Liver (tissue), 9 donors: Measurements from ENCODE around the gene MAFG. TPM values are rescaled to one million over a fixed set of nuclear protein-coding genes. Genes with fewer than 3 reads are reported as not detected.

Source experiments
- DNase-seq: peaks from one replicate; pipeline ENCODE4 v3.0.0-alpha.2; 2017; ENCODE audit warnings: low spot score
- H3K27ac ChIP-seq, 2 donors: one replicate each; pipeline ENCODE4 v1.7.0; 2013; ENCODE audit warnings: inconsistent platforms in 2 of 2, low read length in 2 of 2, control low read depth in 1 of 2, low read depth in 1 of 2, mild to moderate bottlenecking in 1 of 2
- H3K27me3 ChIP-seq, 4 donors: one replicate each; pipeline versions ENCODE4 v1.6.1 to v1.7.0; 2013; ENCODE audit warnings: low read length in 3 of 4, inconsistent platforms in 1 of 4, mild to moderate bottlenecking in 1 of 4, moderate library complexity in 1 of 4; ENCODE audit not compliant: control insufficient read depth in 4 of 4, insufficient read depth in 4 of 4
- H3K36me3 ChIP-seq, 4 donors: one replicate each; pipeline versions ENCODE4 v1.6.1 to v1.7.0; 2013; ENCODE audit warnings: low read length in 3 of 4, mild to moderate bottlenecking in 3 of 4, low read depth in 1 of 4, moderate library complexity in 1 of 4; ENCODE audit not compliant: control insufficient read depth in 4 of 4, insufficient read depth in 3 of 4
- H3K4me1 ChIP-seq, 4 donors: one replicate each; pipeline versions ENCODE4 v1.6.1 to v1.7.0; 2013; ENCODE audit warnings: low read length in 3 of 4, mild to moderate bottlenecking in 3 of 4, moderate library complexity in 1 of 4; ENCODE audit not compliant: control insufficient read depth in 4 of 4, insufficient read depth in 4 of 4
- H3K4me3 ChIP-seq, 3 donors: one replicate each; pipeline versions ENCODE4 v1.6.1 to v1.7.0; 2013; ENCODE audit warnings: low read length in 3 of 3, control low read depth in 1 of 3, low read depth in 1 of 3, mild to moderate bottlenecking in 1 of 3
- H3K9ac ChIP-seq, 2 donors: one replicate each; pipeline ENCODE4 v1.7.0; 2013; ENCODE audit warnings: low read length in 2 of 2, mild to moderate bottlenecking in 2 of 2, moderate library complexity in 2 of 2, control low read depth in 1 of 2, low read depth in 1 of 2
- H3K9me3 ChIP-seq, 4 donors: one replicate each; pipeline versions ENCODE4 v1.6.1 to v1.7.0; 2013; ENCODE audit warnings: low read length in 3 of 4; ENCODE audit not compliant: control insufficient read depth in 4 of 4
- EGR1 ChIP-seq, 2 donors: IDR thresholded peaks; 2 replicates each; pipeline ENCODE4 v1.6.1; 2016 to 2018; ENCODE audit warnings: antibody characterized with exemption in 2 of 2, low read depth in 2 of 2
- FOXA1 ChIP-seq: IDR thresholded peaks from 2 replicates; pipeline ENCODE4 v1.6.1; 2016; ENCODE audit warnings: antibody characterized with exemption
- FOXA2 ChIP-seq: IDR thresholded peaks from 2 replicates; pipeline ENCODE4 v1.6.1; 2016; ENCODE audit warnings: antibody characterized with exemption
- HNF4A ChIP-seq, 2 donors: conservative IDR thresholded peaks; 2 replicates each; pipeline ENCODE4 v1.6.1; 2016; ENCODE audit warnings: antibody characterized with exemption in 2 of 2, mild to moderate bottlenecking in 2 of 2
- HNF4G ChIP-seq: IDR thresholded peaks from 2 replicates; pipeline ENCODE4 v1.6.1; 2016; ENCODE audit warnings: antibody characterized with exemption
- JUND ChIP-seq, 2 donors: IDR thresholded peaks; 2 replicates each; pipeline ENCODE4 v1.6.1; 2016; ENCODE audit warnings: antibody characterized with exemption in 2 of 2
- MAX ChIP-seq: IDR thresholded peaks from 2 replicates; pipeline ENCODE4 v1.6.1; 2016; ENCODE audit warnings: antibody characterized with exemption
- NR2F2 ChIP-seq: IDR thresholded peaks from 2 replicates; pipeline ENCODE4 v1.6.1; 2016; ENCODE audit warnings: antibody characterized with exemption
- RAD21 ChIP-seq, 2 donors: IDR thresholded peaks; 2 replicates each; pipeline ENCODE4 v1.6.1; 2016; ENCODE audit warnings: antibody characterized with exemption in 2 of 2, mild to moderate bottlenecking in 2 of 2
- SP1 ChIP-seq: IDR thresholded peaks from 2 replicates; pipeline ENCODE4 v1.6.1; 2018; ENCODE audit warnings: antibody characterized with exemption, mild to moderate bottlenecking
- YY1 ChIP-seq: IDR thresholded peaks from 2 replicates; pipeline ENCODE4 v1.6.1; 2016; ENCODE audit warnings: antibody characterized with exemption, mild to moderate bottlenecking
- ZBTB33 ChIP-seq: IDR thresholded peaks from 2 replicates; pipeline ENCODE4 v1.6.1; 2016; ENCODE audit warnings: antibody characterized with exemption
- WGBS: extraction: QIAGEN DNeasy Blood & Tissue Kit; methylation state at CpG from one replicate; pipeline ENCODE4 v1.1.7; 2013; 5-methylcytosine and 5-hydroxymethylcytosine counted together
- polyA plus RNA-seq, 2 donors: library from polyadenylated mRNA; stranded (reverse) in 1 of 2; unstranded in 1 of 2; fragments of 200-250 nt in 1 of 2; fragments of >200 nt in 1 of 2; fragmentation: Nextera tagmentation in 1 of 2; extraction: Ambion mirVana in 1 of 2; gene quantifications; one replicate each; pipeline versions ENCODE4 v1.2.1 to v1.2.3, GENCODE V29; 2013 to 2015
- total RNA-seq, 2 donors: library from RNA; depleted of rRNA; stranded (reverse); fragments of >200 nt; gene quantifications; one replicate each; pipeline ENCODE4 v1.2.3, GENCODE V29; 2014
- donor health status: healthy.
- donor health status: healthy.
- donor health status: healthy.
- donor health status: healthy.
- donor health status: healthy.

MAFG gene
- total and polyA plus RNA-seq, 4 donors, result 3.0 to 17.0 (median 8.9) TPM

DNA sequence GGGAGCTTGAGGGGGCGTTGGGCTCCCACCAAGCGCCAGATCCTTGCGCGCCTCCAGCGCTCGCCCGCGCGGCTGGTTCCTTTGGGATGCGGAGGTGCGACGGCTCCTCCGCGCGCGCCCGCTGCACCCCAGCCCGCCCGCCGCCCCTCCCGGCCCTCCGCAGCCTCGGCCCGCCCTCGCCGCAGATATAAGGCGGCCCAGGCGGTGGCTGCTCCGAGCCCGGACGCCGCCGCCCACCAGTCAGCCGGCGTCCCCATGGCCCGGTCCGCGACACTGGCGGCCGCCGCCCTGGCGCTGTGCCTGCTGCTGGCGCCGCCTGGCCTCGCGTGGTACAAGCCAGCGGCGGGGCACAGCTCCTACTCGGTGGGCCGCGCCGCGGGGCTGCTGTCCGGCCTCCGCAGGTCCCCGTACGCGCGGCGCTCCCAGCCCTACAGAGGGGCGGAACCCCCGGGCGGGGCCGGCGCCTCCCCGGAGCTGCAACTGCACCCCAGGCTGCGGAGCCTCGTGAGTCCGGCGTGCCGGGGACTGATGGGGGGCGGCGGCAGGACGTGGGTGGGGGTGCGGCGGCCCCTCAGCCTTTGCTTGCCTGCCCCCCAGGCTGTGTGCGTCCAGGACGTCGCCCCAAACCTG lies 25.4 kb downstream of the MAFG start, which contains the start of gene NPB (continued):
- TF ChIP-seq MAX (no peak), SP1 (no peak), NR2F2 (no peak), RAD21 (IDR thresholded peaks at IDR 0.05) (no peak), FOXA1 (no peak), JUND (IDR thresholded peaks at IDR 0.05) (no peak), ZBTB33 (no peak)

DNA sequence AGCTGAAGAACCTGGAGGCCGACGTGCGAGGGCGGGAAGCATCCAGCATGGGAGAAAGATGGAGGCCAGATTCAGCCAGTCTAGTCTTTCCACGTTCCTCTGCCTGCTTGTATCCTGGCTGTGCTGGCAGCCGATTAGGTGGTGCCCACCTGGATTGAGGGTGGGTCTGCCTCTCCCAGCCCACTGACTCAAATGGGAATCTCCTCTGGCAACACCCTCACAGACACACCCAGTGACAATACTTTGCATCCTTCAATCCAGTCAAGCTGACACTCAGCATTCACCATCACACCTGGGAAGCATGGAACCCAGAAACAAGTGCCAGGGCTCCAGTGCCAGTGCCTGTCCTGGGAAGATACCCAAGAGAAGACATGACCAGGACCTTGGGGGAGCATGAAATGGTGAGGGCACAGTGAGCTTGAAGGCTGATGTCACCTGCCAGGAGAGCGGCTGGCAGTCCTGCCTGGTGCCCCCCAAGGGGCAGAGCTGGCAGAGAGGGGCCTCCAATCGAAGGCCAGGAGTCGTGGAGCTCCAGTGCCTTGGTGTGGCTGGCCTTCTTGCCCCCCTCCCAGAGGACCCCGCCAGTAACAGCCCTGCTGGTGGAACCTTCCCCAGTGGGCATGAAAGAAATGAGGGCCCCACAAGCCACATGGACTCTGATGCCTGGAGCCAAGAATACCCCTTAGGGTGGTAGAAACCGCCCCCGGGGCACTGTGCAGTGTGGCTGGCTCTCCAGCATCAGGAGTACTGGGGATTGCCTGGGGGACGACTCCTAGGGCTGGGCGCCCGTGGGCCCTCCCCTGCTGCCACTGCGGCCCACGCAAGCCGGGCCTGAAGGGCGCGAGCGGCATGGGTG lies 26.1 kb downstream of the MAFG start:
- H3K9me3 ChIP-seq, result no peaks in the 10 kb centered on the region
- H3K27me3 ChIP-seq, result no peaks in the 10 kb centered on the region
- DNase-seq, result no peak
- peak overlapping the region in 1 of 3 donors; percentile 32 for H3K4me3 ChIP-seq
- WGBS, result 54% methylated on average over 21 of the region's 21 CpGs
- peaks cover 2 to 23% (median 14%) of the 10 kb centered on the region in 4 donors for H3K4me1 ChIP-seq
- H3K9ac ChIP-seq, result no peak overlapping the region
- H3K27ac ChIP-seq, result no peak overlapping the region
- TF ChIP-seq FOXA2, result no peak
- no peak for TF ChIP-seq HNF4A (conservative IDR thresholded peaks at IDR 0.05)
- no peak for TF ChIP-seq JUND (IDR thresholded peaks at IDR 0.05)
- no peak for TF ChIP-seq MAX
- TF ChIP-seq SP1, result no peak
- TF ChIP-seq NR2F2, result no peak
- no peak for TF ChIP-seq YY1
- no peak for TF ChIP-seq EGR1 (IDR thresholded peaks at IDR 0.05; ENCODE audit: low read depth in 2 of 2)
- peaks cover 6 to 41% (median 13%) of the 10 kb centered on the region in 4 donors for H3K36me3 ChIP-seq

- Histone ChIP-seq H3K27me3 (no peaks in the 10 kb centered on the region), H3K4me3 (no peak overlapping the region), H3K27ac (no peak overlapping the region), H3K36me3 (peaks cover 8 to 39% (median 10%) of the 10 kb centered on the region in 4 donors), H3K9ac (no peak overlapping the region), H3K9me3 (no peaks in the 10 kb centered on the region), H3K4me1 (peaks cover 2 to 23% (median 12%) of the 10 kb centered on the region in 4 donors)
- no peak for DNase-seq
- TF ChIP-seq NR2F2 (no peak), HNF4G (no peak), YY1 (no peak), SP1 (no peak)
- 88% methylated on average over 18 of the region's 18 CpGs for WGBS
These were observed 27.2 kb downstream of the MAFG start for GRCh38 chr17:81900181-81900820.
